Measurements from ENCODE around the gene PKNOX2.

DNA sequence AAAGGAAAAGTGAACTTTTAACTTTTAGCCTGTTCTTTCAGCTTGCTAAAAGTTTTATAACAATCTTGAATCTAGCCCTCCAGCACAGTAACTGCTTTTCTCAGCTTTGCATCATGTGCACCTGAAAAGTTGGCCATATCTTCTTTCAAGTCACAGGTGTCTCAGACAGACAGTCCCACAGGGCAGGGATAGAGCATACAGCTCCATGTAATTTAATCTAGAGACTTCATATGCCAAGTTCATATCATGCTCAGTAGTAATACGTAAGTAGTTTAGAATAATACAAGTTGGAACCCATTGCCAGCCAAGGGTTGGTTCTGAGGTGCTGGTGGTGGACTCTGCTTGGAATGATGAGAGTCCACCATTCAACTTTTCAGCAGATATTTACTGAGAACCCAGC lies 68.6 kb downstream of the PKNOX2 start:
- no peak for TF ChIP-seq EZH2phosphoT487 (IDR thresholded peaks at IDR 0.05; ENCODE audit: low read length)
- no peak for TF ChIP-seq CTCF (IDR thresholded peaks at IDR 0.05; ENCODE audit: low read length)
- no peak for TF ChIP-seq EZH2 (optimal IDR thresholded peaks at IDR 0.05; ENCODE audit: low read depth, low read length)
